ENCODE measurements around the gene CLCA1. TPM values are rescaled to one million over a fixed set of nuclear protein-coding genes. Genes with fewer than 3 reads are reported as not detected.

Gene CLCA1
- total and polyA plus RNA-seq, 10 of the 15 experiments (the other 5 are each of a cell fraction or from before 2014, with no cell fraction given) = 0.13 TPM; not detected in 9

GRCh38 chr1:86430376-86430775 lies 38.4 kb upstream of the CLCA1 start:
- ATAC-seq = no peak
- TF ChIP-seq BCL3 (IDR thresholded peaks at IDR 0.05; ENCODE audit: borderline replicate concordance, insufficient read depth, low read depth, low read length, poor library complexity, severe bottlenecking) = no peak
- TF ChIP-seq E4F1 (IDR thresholded peaks at IDR 0.05; ENCODE audit: borderline replicate concordance, partially characterized antibody) = no peak
- no peak for TF ChIP-seq E2F8 (IDR thresholded peaks at IDR 0.05; ENCODE audit: low read depth, partially characterized antibody)
- no peak for TF ChIP-seq ZNF687 (IDR thresholded peaks at IDR 0.05)
- no peak for TF ChIP-seq BHLHE40 (IDR thresholded peaks at IDR 0.05; ENCODE audit: borderline replicate concordance in 1 of 2, low read depth in 2 of 2, low read length in 1 of 2)
- no peak for TF ChIP-seq ZBTB40 (IDR thresholded peaks at IDR 0.05; ENCODE audit: borderline replicate concordance)

More at GRCh38 chr1:86430376-86430775, 38.4 kb upstream of the CLCA1 start:
- Histone ChIP-seq H3K4me1 (ENCODE audit: control insufficient read depth, insufficient read depth, low read length) (no peaks in the 10 kb centered on the region), H3K4me3 (no peak overlapping the region), H3K4me2 (ENCODE audit: control insufficient read depth, insufficient read depth) (no peak overlapping the region), H4K20me1 (ENCODE audit: control insufficient read depth, insufficient read depth) (no peaks in the 10 kb centered on the region), H3K9ac (ENCODE audit: control insufficient read depth, insufficient read depth, low read length) (no peak overlapping the region), H3K36me3 (ENCODE audit: control insufficient read depth in 2 of 2, insufficient read depth in 2 of 2, low read length in 1 of 2) (no peaks in the 10 kb centered on the region), H3K27me3 (replicated peaks in 1 of 2; ENCODE audit: control insufficient read depth in 2 of 2, insufficient read depth in 2 of 2, low read length in 1 of 2) (no peaks in the 10 kb centered on the region; a peak in 2 of 4 replicates), H3K79me2 (ENCODE audit: control insufficient read depth, insufficient read depth, low read length) (no peaks in the 10 kb centered on the region), H3K9me3 (replicated peaks; ENCODE audit: control insufficient read depth, insufficient read depth, low read length) (no peaks in the 10 kb centered on the region), H3K27ac (ENCODE audit: control insufficient read depth, insufficient read depth) (no peak overlapping the region), H2AFZ (ENCODE audit: control insufficient read depth, low read depth, low read length) (no peak overlapping the region)
- intact Hi-C loops (cut with micrococcal nuclease; ENCODE audit: unreplicated experiment) = no loop called here
- ChIA-PET CTCF (interaction anchor here (0.9 to 1.5 kb wide), 2 partner anchors 50 to 70 kb away, joined by 4 read pairs; no protein-coding TSS in a partner anchor), SMC1A (ENCODE audit: uncharacterized antibody, unreplicated experiment) (interaction anchor here (0.7 kb wide), 1 partner anchor 9 kb away, joined by 3 read pairs; no protein-coding TSS in a partner anchor), RAD21 (ENCODE audit: unreplicated experiment) (no interaction called here), POLR2A (no interaction called here)
- in situ Hi-C loops (cut with MboI) = no loop called here
- DNase-seq (ENCODE audit: low read depth, low spot score) (no peak), FAIRE-seq (no peak)
- no TSS peak for BruUV-seq (replicated peaks)

All from GM12878 (cell line).